Keratinocyte (primary cell): ENCODE measurements around the gene FGF22. TPM values are rescaled to one million over a fixed set of nuclear protein-coding genes. Genes with fewer than 3 reads are reported as not detected.

ENCODE experiments used
- DNase-seq: peaks from one replicate; pipeline ENCODE4 v3.0.0-alpha.2; 2011; ENCODE audit warnings: low read depth, missing footprints, low spot score
- FAIRE-seq: peaks from 2 replicates; lab custom pipeline; 2011; peaks lifted over from hg19 to GRCh38; lab: Jason Lieb, UNC
- H2AFZ ChIP-seq: 2 replicates; pipeline ENCODE4 v1.6.0; 2012; ENCODE audit warnings: low read length, control low read depth, inconsistent platforms; ENCODE audit not compliant: control insufficient read depth
- H3K27ac ChIP-seq: 2 replicates; pipeline ENCODE4 v1.5.1; 2011; ENCODE audit warnings: low read length; ENCODE audit not compliant: control insufficient read depth, insufficient read depth
- H3K27me3 ChIP-seq: 3 replicates; pipeline ENCODE4 v1.6.0; 2011; ENCODE audit warnings: low read length; ENCODE audit not compliant: control insufficient read depth, insufficient read depth; ENCODE audit errors: extremely low read depth
- H3K36me3 ChIP-seq, 2 experiments: 2 replicates in 1 of 2; 3 replicates in 1 of 2; pipeline ENCODE4 v1.5.1; 2011; ENCODE audit warnings: low read length in 2 of 2, mild to moderate bottlenecking in 1 of 2; ENCODE audit not compliant: control insufficient read depth in 2 of 2, insufficient read depth in 2 of 2; ENCODE audit errors: extremely low read depth in 1 of 2
- H3K4me1 ChIP-seq: 3 replicates; pipeline ENCODE4 v1.5.1; 2011; ENCODE audit warnings: low read length; ENCODE audit not compliant: control insufficient read depth, insufficient read depth; ENCODE audit errors: extremely low read depth
- H3K4me2 ChIP-seq: 3 replicates; pipeline ENCODE4 v1.6.0; 2011; ENCODE audit warnings: low read depth, low read length; ENCODE audit not compliant: control insufficient read depth, insufficient read depth; ENCODE audit errors: extremely low read depth
- H3K4me3 ChIP-seq, 3 experiments: fragments of 200-600 bp in 1 of 3; sonication (generic) in 1 of 3; 2 replicates in 2 of 3; 3 replicates in 1 of 3; pipeline ENCODE4 v1.5.1; 2011 to 2016; ENCODE audit warnings: low read length in 3 of 3, mild to moderate bottlenecking in 3 of 3, control low read depth in 2 of 3, inconsistent platforms in 1 of 3, low read depth in 1 of 3, mixed read lengths in 1 of 3, mixed run types in 1 of 3, moderate library complexity in 1 of 3; ENCODE audit not compliant: control insufficient read depth in 2 of 3, insufficient read depth in 2 of 3; ENCODE audit errors: extremely low read depth in 1 of 3
- H3K79me2 ChIP-seq: 2 replicates; pipeline ENCODE4 v1.6.0; 2012; ENCODE audit warnings: low read length; ENCODE audit not compliant: control insufficient read depth, insufficient read depth
- H3K9ac ChIP-seq: 3 replicates; pipeline ENCODE4 v1.6.0; 2011; ENCODE audit warnings: low read length; ENCODE audit not compliant: control insufficient read depth, insufficient read depth; ENCODE audit errors: extremely low read depth
- H3K9me1 ChIP-seq: 3 replicates; pipeline ENCODE4 v1.6.0; 2011; ENCODE audit warnings: low read length; ENCODE audit not compliant: control insufficient read depth, insufficient read depth; ENCODE audit errors: extremely low read depth
- H3K9me3 ChIP-seq: 2 replicates; pipeline ENCODE4 v1.5.1; 2012; ENCODE audit warnings: low read depth, low read length; ENCODE audit not compliant: control insufficient read depth
- H4K20me1 ChIP-seq: 3 replicates; pipeline ENCODE4 v1.6.0; 2011; ENCODE audit warnings: low read length; ENCODE audit not compliant: control insufficient read depth, insufficient read depth; ENCODE audit errors: extremely low read depth
- CTCF ChIP-seq, 3 experiments: IDR thresholded peaks in 1 of 3; conservative IDR thresholded peaks in 1 of 3; optimal IDR thresholded peaks in 1 of 3; 2 replicates in 2 of 3; 3 replicates in 1 of 3; pipeline versions ENCODE3 to v1.5.1; 2011; ENCODE audit warnings: low read length in 3 of 3, mild to moderate bottlenecking in 3 of 3, moderate library complexity in 2 of 3, control low read depth in 1 of 3, inconsistent platforms in 1 of 3; ENCODE audit not compliant: insufficient read depth in 2 of 3; ENCODE audit errors: extremely low read depth in 1 of 3
- EZH2 ChIP-seq: IDR thresholded peaks from one replicate; pipeline ENCODE4 v1.6.1; 2012; ENCODE audit warnings: inconsistent platforms, mild to moderate bottlenecking, low read length, moderate library complexity
- dilution Hi-C: fragments of 300-500 bp; cut with MboI; formaldehyde crosslinking; loops from one replicate; pipeline ENCODE4 v1.7.0; 2020; ENCODE audit warnings: low sequenced_read_pairs; ENCODE audit not compliant: extremely low pct_ligation_motif_present
- polyA plus RNA-seq, 5 experiments: library from polyadenylated mRNA; depleted of rRNA in 3 of 5; stranded (reverse) in 3 of 5; stranded (forward) in 1 of 5; unstranded in 1 of 5; fragments of >200 nt; gene quantifications; 1 replicate in 1 of 5; 2 replicates in 3 of 5; 3 replicates in 1 of 5; pipeline versions ENCODE4 v1.2.1 to v1.2.3, GENCODE V29; 2011 to 2012; ENCODE audit warnings: missing spikeins in 2 of 5, low read depth in 1 of 5, low replicate concordance in 1 of 5

Gene FGF22
- polyA plus RNA-seq, 1 donor (not counting 4 experiments of a cell fraction or from before 2014, with no cell fraction given), result not detected

- no peaks in the 10 kb centered on the region for H3K9me1 ChIP-seq
- H3K9me3 ChIP-seq, result no peaks in the 10 kb centered on the region
- H3K27ac ChIP-seq, result no peak overlapping the region
- H3K27me3 ChIP-seq, result no peaks in the 10 kb centered on the region
- FAIRE-seq (no peak), DNase-seq (no peak)
- dilution Hi-C loops, result no loop called here
- peaks cover 0 to 7% of the 10 kb centered on the region in 2 experiments for H3K36me3 ChIP-seq
- H3K4me2 ChIP-seq, result no peak overlapping the region
- no peak for TF ChIP-seq CTCF (optimal IDR thresholded peaks at IDR 0.05 in 1 of 3, IDR thresholded peaks at IDR 0.05 in 1 of 3, conservative IDR thresholded peaks at IDR 0.05 in 1 of 3; ENCODE audit: extremely low read depth in 1 of 3, insufficient read depth in 2 of 3, low read length in 3 of 3)
- no peak for TF ChIP-seq EZH2
- no peak overlapping the region for H3K4me3 ChIP-seq
- H2AFZ ChIP-seq, result no peak overlapping the region
- H3K79me2 ChIP-seq, result no peaks in the 10 kb centered on the region
- no peak overlapping the region for H3K9ac ChIP-seq
- H4K20me1 ChIP-seq, result peaks cover 8% of the 10 kb centered on the region
- H3K4me1 ChIP-seq, result peaks cover 18% of the 10 kb centered on the region
Observed at GRCh38 chr19:612941-613340, 26.7 kb upstream of the FGF22 start.

GRCh38 chr19:613732-614567 is 25.7 kb upstream of the FGF22 start:
- no peaks in the 10 kb centered on the region for H3K9me1 ChIP-seq
- no peak for TF ChIP-seq CTCF (optimal IDR thresholded peaks at IDR 0.05 in 1 of 3, IDR thresholded peaks at IDR 0.05 in 1 of 3, conservative IDR thresholded peaks at IDR 0.05 in 1 of 3; ENCODE audit: extremely low read depth in 1 of 3, insufficient read depth in 2 of 3, low read length in 3 of 3)
- no peak for TF ChIP-seq EZH2

More at GRCh38 chr19:613732-614567, 25.7 kb upstream of the FGF22 start:
- Histone ChIP-seq H4K20me1 (peaks cover 8% of the 10 kb centered on the region), H3K27ac (no peak overlapping the region), H3K4me3 (no peak overlapping the region), H2AFZ (no peak overlapping the region), H3K27me3 (no peaks in the 10 kb centered on the region), H3K9me3 (no peaks in the 10 kb centered on the region), H3K4me2 (no peak overlapping the region), H3K4me1 (peaks cover 18% of the 10 kb centered on the region), H3K36me3 (peaks cover 4 to 10% of the 10 kb centered on the region in 2 experiments), H3K79me2 (no peaks in the 10 kb centered on the region), H3K9ac (no peak overlapping the region)
- no peak for FAIRE-seq
- dilution Hi-C loops, result no loop called here
- no peak for DNase-seq
